GM18508 (cell line): ENCODE measurements around the gene RANBP3L.
"Not testable (repeated sequence)": the region's sequence is repeated elsewhere in the genome, so short reads cannot be mapped to it uniquely, and the experiment has no call there.

Source experiments
- ATAC-seq: cut with Tn5 transposase; IDR thresholded peaks from one replicate; pipeline ENCODE4 v1.9.1; 2021; ENCODE audit warnings: moderate number of reproducible peaks; ENCODE audit not compliant: insufficient read depth, unreplicated experiment

The RANBP3L gene

GRCh38 chr5:36285837-36286615, 15.7 kb downstream of the RANBP3L start:
- ATAC-seq: no peak

- not testable (repeated sequence) for ATAC-seq
Observed at GRCh38 chr5:36283775-36284174, 17.9 kb downstream of the RANBP3L start.

- ATAC-seq: no peak
Observed at GRCh38 chr5:36281626-36282025, 20.1 kb downstream of the RANBP3L start.

- no peak for ATAC-seq
Observed at GRCh38 chr5:36279054-36279698, 22.5 kb downstream of the RANBP3L start.

- no peak for ATAC-seq
Observed at GRCh38 chr5:36277521-36278176, 24.1 kb downstream of the RANBP3L start.

- no peak for ATAC-seq
Observed at GRCh38 chr5:36276864-36277263, 24.8 kb downstream of the RANBP3L start.

GRCh38 chr5:36273809-36274526, 27.7 kb downstream of the RANBP3L start:
- no peak for ATAC-seq

GRCh38 chr5:36272136-36272690, 29.5 kb downstream of the RANBP3L start:
- ATAC-seq: no peak

- no peak for ATAC-seq
Observed at GRCh38 chr5:36270876-36271575, 30.7 kb downstream of the RANBP3L start.

GRCh38 chr5:36270175-36270574, 31.5 kb downstream of the RANBP3L start:
- ATAC-seq: no peak

- no peak for ATAC-seq
Observed at GRCh38 chr5:36269478-36269877, 32.2 kb downstream of the RANBP3L start.

- ATAC-seq: no peak
Observed at GRCh38 chr5:36267905-36268304, 33.8 kb downstream of the RANBP3L start.

- ATAC-seq: no peak
Observed at GRCh38 chr5:36264202-36264760, 37.4 kb downstream of the RANBP3L start.

- ATAC-seq: no peak
Observed at GRCh38 chr5:36261186-36261585, 40.5 kb downstream of the RANBP3L start.

GRCh38 chr5:36253575-36253974, 48.1 kb downstream of the RANBP3L start:
- no peak for ATAC-seq

- no peak for ATAC-seq
Observed at GRCh38 chr5:36252722-36253365, 48.9 kb downstream of the RANBP3L start.

- no peak for ATAC-seq
Observed at GRCh38 chr5:36251218-36251617, 50.5 kb downstream of the RANBP3L start.

GRCh38 chr5:36250427-36250826, 51.3 kb downstream of the RANBP3L start:
- no peak for ATAC-seq
